SU-DHL-6 (cell line): ENCODE data around the gene PC.

ENCODE experiments used
- H2AFZ ChIP-seq: fragments of 200-600 bp; sonication (generic); 2 replicates; pipeline ENCODE4 v1.6.1; 2014; ENCODE audit warnings: low read depth, mild to moderate bottlenecking, moderate library complexity, mixed read lengths, antibody characterized with exemption, low read length; ENCODE audit not compliant: severe bottlenecking
- H3F3A ChIP-seq: fragments of 200-600 bp; shearing (Covaris generic); 2 replicates; pipeline ENCODE4 v1.6.0; 2016; ENCODE audit warnings: antibody characterized with exemption, mild to moderate bottlenecking; ENCODE audit not compliant: insufficient read depth
- H3K27ac ChIP-seq: fragments of 200-600 bp; sonication (generic); 2 replicates; pipeline ENCODE4 v1.5.1; 2016; ENCODE audit warnings: low read depth, mild to moderate bottlenecking, low read length, moderate library complexity, mixed read lengths
- H3K27me3 ChIP-seq: fragments of 200-600 bp; sonication (generic), shearing (Covaris generic); 2 replicates; pipeline ENCODE4 v1.6.0; 2014; ENCODE audit warnings: mild to moderate bottlenecking, low read length
- H3K36me3 ChIP-seq: fragments of 200-600 bp; sonication (generic); 2 replicates; pipeline ENCODE4 v1.6.1; 2014; ENCODE audit warnings: mild to moderate bottlenecking, low read length, mixed read lengths
- H3K4me2 ChIP-seq: fragments of 300-600, 200-600 bp; shearing (Covaris generic), sonication (generic); 2 replicates; pipeline ENCODE4 v1.6.0; 2014; ENCODE audit warnings: low read length, low read depth, mild to moderate bottlenecking; ENCODE audit not compliant: poor library complexity, severe bottlenecking
- H3K4me3 ChIP-seq: fragments of 200-600 bp; sonication (generic); 2 replicates; pipeline ENCODE4 v1.5.1; 2014; ENCODE audit warnings: antibody characterized with exemption, low read length, mild to moderate bottlenecking, mixed read lengths; ENCODE audit not compliant: insufficient read depth, poor library complexity, severe bottlenecking
- H3K79me2 ChIP-seq: fragments of 200-600 bp; sonication (generic); 2 replicates; pipeline ENCODE4 v1.6.1; 2014; ENCODE audit warnings: mild to moderate bottlenecking, low read length, moderate library complexity; ENCODE audit not compliant: insufficient read depth
- H3K9ac ChIP-seq: fragments of 200-600 bp; sonication (generic); 2 replicates; pipeline ENCODE4 v1.7.0; 2014; ENCODE audit warnings: mild to moderate bottlenecking, low read length
- H3K9me2 ChIP-seq: fragments of 200-600 bp; sonication (generic); replicated peaks from 2 replicates; pipeline ENCODE4 v1.6.1; 2014; ENCODE audit warnings: low read length; ENCODE audit not compliant: insufficient read depth
- H3K9me3 ChIP-seq: fragments of 200-600 bp; sonication (generic); 2 replicates; pipeline ENCODE4 v1.6.1; 2014; ENCODE audit warnings: low read length, mixed read lengths; ENCODE audit not compliant: insufficient read depth
- H4K20me1 ChIP-seq: fragments of 200-600 bp; sonication (generic); 2 replicates; pipeline ENCODE4 v1.6.1; 2014; ENCODE audit warnings: low read depth, mild to moderate bottlenecking, antibody characterized with exemption, low read length, moderate library complexity, mixed read lengths
- CTCF ChIP-seq: fragments of 200-600 bp; sonication (generic); IDR thresholded peaks from one replicate; pipeline ENCODE4 v1.5.1; 2017; ENCODE audit warnings: antibody characterized with exemption, mild to moderate bottlenecking, low read length, moderate library complexity; ENCODE audit not compliant: insufficient read depth, poor library complexity, severe bottlenecking
- EZH2phosphoT487 ChIP-seq: fragments of 200-600 bp; sonication (generic), shearing (Covaris generic); conservative IDR thresholded peaks from 2 replicates; pipeline ENCODE4 v1.6.1; 2018; ENCODE audit warnings: mild to moderate bottlenecking, antibody characterized with exemption, low read length, moderate library complexity, mixed read lengths

Gene PC

GRCh38 chr11:66904561-66904960 lies 53.6 kb downstream of the PC start:
- H3K27ac ChIP-seq = no peak overlapping the region

GRCh38 chr11:66904055-66904454 lies 54.1 kb downstream of the PC start:
- H3K4me2 ChIP-seq = no peak overlapping the region
- H3F3A ChIP-seq = no peaks in the 10 kb centered on the region
- no peak overlapping the region for H2AFZ ChIP-seq
- no peaks in the 10 kb centered on the region for H3K27me3 ChIP-seq
- no peak overlapping the region for H3K9ac ChIP-seq
- TF ChIP-seq EZH2phosphoT487 (no peak), CTCF (no peak)
- H3K9me3 ChIP-seq = no peaks in the 10 kb centered on the region
- no peaks in the 10 kb centered on the region for H3K79me2 ChIP-seq
- no peak overlapping the region for H3K4me3 ChIP-seq
- H4K20me1 ChIP-seq = no peaks in the 10 kb centered on the region
- H3K9me2 ChIP-seq = no peaks in the 10 kb centered on the region
- H3K27ac ChIP-seq = no peak overlapping the region
- H3K36me3 ChIP-seq = no peaks in the 10 kb centered on the region

More at GRCh38 chr11:66904561-66904960, 53.6 kb downstream of the PC start:
- H3F3A ChIP-seq = no peaks in the 10 kb centered on the region
- H3K4me3 ChIP-seq = no peak overlapping the region
- no peak overlapping the region for H3K4me2 ChIP-seq
- no peaks in the 10 kb centered on the region for H4K20me1 ChIP-seq
- H3K9me2 ChIP-seq = no peaks in the 10 kb centered on the region
- H3K9ac ChIP-seq = no peak overlapping the region
- H3K27me3 ChIP-seq = no peaks in the 10 kb centered on the region
- no peaks in the 10 kb centered on the region for H3K36me3 ChIP-seq
- H2AFZ ChIP-seq = no peak overlapping the region
- no peaks in the 10 kb centered on the region for H3K9me3 ChIP-seq
- TF ChIP-seq EZH2phosphoT487 (no peak), CTCF (no peak)
- H3K79me2 ChIP-seq = no peaks in the 10 kb centered on the region

GRCh38 chr11:66902486-66903177 lies 55.6 kb downstream of the PC start:
- TF ChIP-seq EZH2phosphoT487 = no peak
- TF ChIP-seq CTCF = no peak
- H2AFZ ChIP-seq = no peak overlapping the region
- H3K9me2 ChIP-seq = no peaks in the 10 kb centered on the region
- H3K79me2 ChIP-seq = no peaks in the 10 kb centered on the region
- no peak overlapping the region for H3K4me2 ChIP-seq
- H3K9ac ChIP-seq = no peak overlapping the region
- no peak overlapping the region for H3K4me3 ChIP-seq
- no peaks in the 10 kb centered on the region for H3K9me3 ChIP-seq
- no peaks in the 10 kb centered on the region for H3K36me3 ChIP-seq
- no peaks in the 10 kb centered on the region for H3K27me3 ChIP-seq
- no peak overlapping the region for H3K27ac ChIP-seq
- no peaks in the 10 kb centered on the region for H4K20me1 ChIP-seq
- no peaks in the 10 kb centered on the region for H3F3A ChIP-seq
